Glutamatergic neuron (in vitro differentiated cells): ENCODE data around the gene TNS3. TPM values are rescaled to one million over a fixed set of nuclear protein-coding genes. Genes with fewer than 3 reads are reported as not detected.

ENCODE experiments used
- DNase-seq: peaks from one replicate; pipeline ENCODE4 v3.0.0; 2022
- H3K27ac Mint-ChIP-seq: one replicate; pipeline ENCODE4 v1.8.0; 2020; ENCODE audit warnings: mild to moderate bottlenecking, mixed read lengths, inconsistent platforms; ENCODE audit not compliant: unreplicated experiment
- H3K27me3 Mint-ChIP-seq: one replicate; pipeline ENCODE4 v1.8.0; 2020; ENCODE audit warnings: mild to moderate bottlenecking, moderate library complexity, mixed read lengths, inconsistent platforms; ENCODE audit not compliant: unreplicated experiment
- H3K36me3 Mint-ChIP-seq: one replicate; pipeline ENCODE4 v1.8.0; 2020; ENCODE audit warnings: mild to moderate bottlenecking, mixed read lengths, inconsistent platforms; ENCODE audit not compliant: unreplicated experiment
- H3K4me1 Mint-ChIP-seq: one replicate; pipeline ENCODE4 v1.8.0; 2020; ENCODE audit warnings: mild to moderate bottlenecking, low read depth, mixed read lengths, inconsistent platforms; ENCODE audit not compliant: unreplicated experiment
- H3K4me3 Mint-ChIP-seq: one replicate; pipeline ENCODE4 v1.8.0; 2020; ENCODE audit warnings: mild to moderate bottlenecking, mixed read lengths, inconsistent platforms; ENCODE audit not compliant: unreplicated experiment
- H3K9me3 Mint-ChIP-seq: one replicate; pipeline ENCODE4 v1.8.0; 2020; ENCODE audit warnings: mild to moderate bottlenecking, moderate library complexity, mixed read lengths, inconsistent platforms; ENCODE audit not compliant: unreplicated experiment
- CTCF ChIP-seq: fragments of 200-600 bp; sonication (generic); IDR thresholded peaks from one replicate; pipeline ENCODE4 v1.5.0; 2021; ENCODE audit not compliant: partially characterized antibody, unreplicated experiment
- total RNA-seq: library from RNA; stranded (reverse); fragmentation: NEBNext Ultra II Directional; extraction: Animal tissue kit (Norgen Biotek cat#: 25700); gene quantifications from one replicate; pipeline ENCODE4 v1.2.1, GENCODE V29; 2021; ENCODE audit not compliant: unreplicated experiment

Gene TNS3
- total RNA-seq, 1 donor from 2014 or later: 3.8 TPM

DNA sequence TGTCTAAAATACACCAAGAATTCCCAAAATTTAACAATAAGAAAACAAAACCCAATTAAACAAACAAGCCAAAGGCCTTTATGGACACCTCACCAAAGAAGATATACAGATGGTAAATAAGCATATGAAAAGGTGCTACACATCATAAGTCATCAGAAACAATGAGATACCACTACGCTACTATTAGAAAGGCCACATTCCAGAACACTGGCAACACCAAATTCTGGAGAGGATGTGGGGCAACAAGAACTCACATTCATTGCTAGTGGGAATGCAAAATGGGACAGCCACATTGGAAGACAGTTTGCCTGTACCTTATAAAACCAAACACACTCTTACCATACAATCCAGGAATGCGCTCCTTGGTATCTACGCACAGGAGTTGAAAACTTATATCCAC, 291.4 kb downstream of the TNS3 start:
- no peaks in the 10 kb centered on the region for H3K9me3 Mint-ChIP-seq
- H3K27me3 Mint-ChIP-seq: no peaks in the 10 kb centered on the region
- H3K27ac Mint-ChIP-seq: no peak overlapping the region
- no peak overlapping the region for H3K4me3 Mint-ChIP-seq
- no peak for TF ChIP-seq CTCF
- DNase-seq: no peak
- no peaks in the 10 kb centered on the region for H3K36me3 Mint-ChIP-seq
- H3K4me1 Mint-ChIP-seq: no peaks in the 10 kb centered on the region

- H3K36me3 Mint-ChIP-seq: no peaks in the 10 kb centered on the region
- H3K27ac Mint-ChIP-seq: no peak overlapping the region
- H3K4me3 Mint-ChIP-seq: no peak overlapping the region
Observed at GRCh38 chr7:47288060-47288459, 293.9 kb downstream of the TNS3 start.

DNA sequence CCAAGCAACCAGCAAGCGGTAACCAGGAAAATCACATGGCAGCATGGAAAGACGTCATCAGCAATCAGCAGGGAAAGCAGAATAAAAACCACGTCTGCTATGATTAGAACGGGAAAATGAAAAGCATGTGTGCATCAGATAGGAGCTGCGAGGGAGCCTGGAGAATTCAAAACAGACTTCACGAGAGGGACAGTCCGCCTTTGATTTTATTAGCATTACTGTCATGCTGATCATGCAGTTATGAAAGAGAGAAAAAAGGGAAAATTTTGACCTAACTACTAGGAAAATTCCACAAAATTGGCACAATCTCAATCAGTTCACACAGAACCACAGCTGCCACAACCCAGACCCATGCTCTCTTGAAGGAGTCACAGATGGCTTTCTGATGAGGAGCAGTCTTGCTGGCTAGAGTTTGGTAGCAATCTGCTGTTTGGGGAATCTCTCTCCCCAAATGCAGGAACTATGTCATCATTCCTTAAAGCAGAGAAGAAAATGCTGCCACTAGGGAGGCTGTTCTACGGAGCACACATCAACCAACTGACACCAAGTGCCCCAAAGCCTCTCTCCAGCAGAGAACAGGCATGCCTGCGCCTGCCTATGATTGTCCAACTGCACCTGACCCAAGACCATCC, 295.9 kb downstream of the TNS3 start:
- no peaks in the 10 kb centered on the region for H3K36me3 Mint-ChIP-seq
- no peaks in the 10 kb centered on the region for H3K27me3 Mint-ChIP-seq
- no peaks in the 10 kb centered on the region for H3K4me1 Mint-ChIP-seq
- DNase-seq: no peak
- no peak overlapping the region for H3K27ac Mint-ChIP-seq
- TF ChIP-seq CTCF: no peak
- peaks cover 3% of the 10 kb centered on the region for H3K9me3 Mint-ChIP-seq
- H3K4me3 Mint-ChIP-seq: no peak overlapping the region

More at GRCh38 chr7:47288060-47288459, 293.9 kb downstream of the TNS3 start:
- Mint-ChIP-seq H3K27me3 (no peaks in the 10 kb centered on the region), H3K9me3 (peaks cover 3% of the 10 kb centered on the region), H3K4me1 (no peaks in the 10 kb centered on the region)
- no peak for DNase-seq
- no peak for TF ChIP-seq CTCF

- TF ChIP-seq CTCF: no peak
- peaks cover 6% of the 10 kb centered on the region for H3K9me3 Mint-ChIP-seq
- no peak overlapping the region for H3K27ac Mint-ChIP-seq
- H3K4me1 Mint-ChIP-seq: peaks cover 3% of the 10 kb centered on the region
- H3K36me3 Mint-ChIP-seq: no peaks in the 10 kb centered on the region
- no peak overlapping the region for H3K4me3 Mint-ChIP-seq
- H3K27me3 Mint-ChIP-seq: no peaks in the 10 kb centered on the region
- no peak for DNase-seq
Observed at GRCh38 chr7:47284691-47285635, 296.9 kb downstream of the TNS3 start.
